ENCODE data around the gene ADAMTS3.

DNA sequence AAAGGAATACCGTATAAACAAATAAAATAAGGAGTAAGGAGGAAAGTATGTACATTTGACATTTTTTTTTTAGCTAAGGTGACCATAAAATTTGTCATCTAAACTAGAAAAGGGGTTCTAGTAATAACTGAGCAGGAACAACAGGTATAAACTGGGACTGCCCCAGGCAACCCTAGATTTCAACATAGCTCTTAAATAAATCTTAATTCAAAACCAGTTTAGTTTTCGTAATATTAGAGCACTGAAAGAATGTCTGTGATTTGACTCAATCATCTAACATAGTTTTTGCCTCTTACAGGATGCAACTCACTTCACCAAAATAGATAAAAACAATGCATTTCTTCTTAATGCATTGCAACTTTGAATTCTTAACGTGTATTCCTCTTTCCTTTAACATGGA lies 257.7 kb downstream of the ADAMTS3 start:
- no peak for TF ChIP-seq RAD21 (IDR thresholded peaks at IDR 0.05; ENCODE audit: low read depth)
- TF ChIP-seq, protein P1, sequence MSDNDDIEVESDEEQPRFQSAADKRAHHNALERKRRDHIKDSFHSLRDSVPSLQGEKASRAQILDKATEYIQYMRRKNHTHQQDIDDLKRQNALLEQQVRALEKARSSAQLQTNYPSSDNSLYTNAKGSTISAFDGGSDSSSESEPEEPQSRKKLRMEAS (IDR thresholded peaks at IDR 0.05), result no peak
- TF ChIP-seq EGR1 (IDR thresholded peaks at IDR 0.05), result no peak
- TF ChIP-seq YY1 (IDR thresholded peaks at IDR 0.05; ENCODE audit: low read depth), result no peak
- no peak for TF ChIP-seq CEBPB (IDR thresholded peaks at IDR 0.05)
